Heart right ventricle (tissue), 16 donors: ENCODE results near the gene FDPS. TPM values are rescaled to one million over a fixed set of nuclear protein-coding genes. Genes with fewer than 3 reads are reported as not detected.
"Not testable (repeated sequence)": the region's sequence is repeated elsewhere in the genome, so short reads cannot be mapped to it uniquely, and the experiment has no call there.

Experiments
- ATAC-seq, 8 donors: fragments of 200-7000 bp; cut with Tn5 transposase; one replicate each; pipeline ENCODE4 v1.9.1; 2020; ENCODE audit warnings: mild to moderate bottlenecking in 8 of 8, moderate library complexity in 8 of 8, moderate number of reproducible peaks in 1 of 8
- DNase-seq, 2 donors: peaks; one replicate each; pipeline ENCODE4 v3.0.0-alpha.2; 2020
- H3K27ac ChIP-seq, 10 donors: fragments of 200-600 bp; sonication (generic) in 2 of 10; one replicate each; pipeline versions ENCODE4 v1.5.0 to v1.8.0; 2020 to 2022; ENCODE audit warnings: mild to moderate bottlenecking in 3 of 10
- H3K27me3 ChIP-seq, 7 donors: fragments of 200-600 bp; one replicate each; pipeline ENCODE4 v1.8.0; 2021 to 2022; ENCODE audit warnings: mild to moderate bottlenecking in 2 of 7
- H3K36me3 ChIP-seq, 9 donors: fragments of 200-600 bp; sonication (generic) in 1 of 9; one replicate each; pipeline versions ENCODE4 v1.5.0 to v1.8.0; 2020 to 2022; ENCODE audit warnings: mild to moderate bottlenecking in 2 of 9
- H3K4me1 ChIP-seq, 9 donors: fragments of 200-600 bp; sonication (generic) in 1 of 9; one replicate each; pipeline versions ENCODE4 v1.5.0 to v1.8.0; 2020 to 2022; ENCODE audit warnings: mild to moderate bottlenecking in 4 of 9
- H3K4me3 ChIP-seq, 10 donors: fragments of 200-600 bp; sonication (generic) in 2 of 10; one replicate each; pipeline versions ENCODE4 v1.5.0 to v1.8.0; 2020 to 2022; ENCODE audit warnings: mild to moderate bottlenecking in 7 of 10, moderate library complexity in 2 of 10
- H3K9me3 ChIP-seq, 11 donors: fragments of 200-600 bp in 10 of 11; sonication (generic) in 2 of 11; one replicate each; pipeline versions ENCODE4 v1.5.0 to v1.8.0; 2013 to 2022; ENCODE audit warnings: mild to moderate bottlenecking in 2 of 11, control low read depth in 1 of 11, moderate library complexity in 1 of 11
- WGBS, 2 donors: extraction: QIAGEN DNeasy Blood & Tissue Kit; methylation state at CpG; one replicate each; pipeline ENCODE4 v1.1.7; 2013; ENCODE audit warnings: inconsistent platforms in 1 of 2; 5-methylcytosine and 5-hydroxymethylcytosine counted together
- intact Hi-C, 10 donors: fragments of 100-400 bp; cut with DNase I; formaldehyde crosslinking; loops; one replicate each; pipeline versions ENCODE4 v1.11.1 to v1.14.2; 2022
- polyA plus RNA-seq, 2 donors: library from polyadenylated mRNA; stranded (reverse); fragments of 200-250 nt; gene quantifications; one replicate each; pipeline ENCODE4 v1.2.3, GENCODE V29; 2013
- total RNA-seq, 10 donors: library from RNA; stranded (reverse); fragmentation: NEBNext Ultra II Directional in 3 of 10; extraction: Animal tissue kit (Norgen Biotek cat#: 25700) in 3 of 10; gene quantifications; one replicate each; pipeline versions ENCODE4 v1.2.1 to v1.2.4, GENCODE V29; 2021 to 2023
- TF ChIP-seq, protein P1 (sequence below), 9 donors: fragments of 200-600 bp; sonication (generic) in 2 of 9; IDR thresholded peaks; one replicate each; pipeline versions ENCODE4 v1.5.0 to v1.8.0; 2021 to 2022; ENCODE audit warnings: antibody characterized with exemption in 9 of 9, mild to moderate bottlenecking in 5 of 9, moderate library complexity in 1 of 9
- donor health status: Arrhythmogenic right ventricular cardiomyopathy.
- donor health status: ischemic (EF 13 %, LVEDD 7.1; RV severe dilation, severe dysfunction).
- donor health status: healthy with polysubstance abuse.
- donor health status: DM: no; HTN: yes; CAD: no.
- donor health status: DM: no; HTN: no; CAD: no.
- donor health status: ischemic (EF 25% LVEDD 6.9; RV normal size, moderate dysfunction).
- donor health status: ischemic (EF 25% LVEDD 5.7; RV mildly dilated, moderate dysfunction).
- donor health status: healthy.
- donor health status: DM: yes; HTN: yes; CAD: no.
- donor health status: Ischemic cardiomyopathy.
- donor health status: ischemic (EF 35%, LVEDD 5.7; RV mildly dilated, moderate dysfunction).
- donor health status: nonischemic (EF 11% LVEDD 7.7; RV severe dilation, severe dysfunction).
- donor health status: DM: yes; HTN: yes; CAD: no.
- donor health status: PGD.
- donor health status: ischemic (EF 29% LVEDD 5.4; RV normal size, mild dysfunction).
- donor health status: nonischemic (EF 23%, LVEDD 6.1; RV moderate dilation, normal function).

Gene FDPS
- total and polyA plus RNA-seq, 12 donors: 63.1 to 113 (median 78.1) TPM

DNA sequence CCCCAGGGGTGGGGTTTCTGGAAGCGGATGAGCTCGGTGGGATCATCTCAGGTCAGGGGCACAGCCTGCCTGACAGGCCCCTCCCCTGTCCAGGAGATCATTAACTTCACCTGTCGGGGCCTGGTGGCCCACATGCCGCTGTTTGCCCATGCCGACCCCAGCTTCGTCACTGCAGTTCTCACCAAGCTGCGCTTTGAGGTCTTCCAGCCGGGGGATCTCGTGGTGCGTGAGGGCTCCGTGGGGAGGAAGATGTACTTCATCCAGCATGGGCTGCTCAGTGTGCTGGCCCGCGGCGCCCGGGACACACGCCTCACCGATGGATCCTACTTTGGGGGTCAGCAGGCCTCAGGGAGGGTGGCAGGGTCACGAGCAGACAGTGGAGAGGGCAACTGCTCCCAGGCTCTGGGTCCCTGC, 23.0 kb upstream of the FDPS start:
- Histone ChIP-seq H3K4me3 (no peak overlapping the region), H3K36me3 (no peaks in the 10 kb centered on the region), H3K4me1 (no peaks in the 10 kb centered on the region), H3K27ac (no peak overlapping the region), H3K9me3 (no peaks in the 10 kb centered on the region), H3K27me3 (peaks cover 0 to 2% (median 0%) of the 10 kb centered on the region in 7 donors)
- intact Hi-C loops: no loop called here
- TF ChIP-seq, protein P1, sequence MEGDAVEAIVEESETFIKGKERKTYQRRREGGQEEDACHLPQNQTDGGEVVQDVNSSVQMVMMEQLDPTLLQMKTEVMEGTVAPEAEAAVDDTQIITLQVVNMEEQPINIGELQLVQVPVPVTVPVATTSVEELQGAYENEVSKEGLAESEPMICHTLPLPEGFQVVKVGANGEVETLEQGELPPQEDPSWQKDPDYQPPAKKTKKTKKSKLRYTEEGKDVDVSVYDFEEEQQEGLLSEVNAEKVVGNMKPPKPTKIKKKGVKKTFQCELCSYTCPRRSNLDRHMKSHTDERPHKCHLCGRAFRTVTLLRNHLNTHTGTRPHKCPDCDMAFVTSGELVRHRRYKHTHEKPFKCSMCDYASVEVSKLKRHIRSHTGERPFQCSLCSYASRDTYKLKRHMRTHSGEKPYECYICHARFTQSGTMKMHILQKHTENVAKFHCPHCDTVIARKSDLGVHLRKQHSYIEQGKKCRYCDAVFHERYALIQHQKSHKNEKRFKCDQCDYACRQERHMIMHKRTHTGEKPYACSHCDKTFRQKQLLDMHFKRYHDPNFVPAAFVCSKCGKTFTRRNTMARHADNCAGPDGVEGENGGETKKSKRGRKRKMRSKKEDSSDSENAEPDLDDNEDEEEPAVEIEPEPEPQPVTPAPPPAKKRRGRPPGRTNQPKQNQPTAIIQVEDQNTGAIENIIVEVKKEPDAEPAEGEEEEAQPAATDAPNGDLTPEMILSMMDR (IDR thresholded peaks at IDR 0.05): no peak
- WGBS, 2 donors: 92 to 93% methylated on average over 18 of the region's 18 CpGs
- ATAC-seq: no peak
- DNase-seq: no peak

DNA sequence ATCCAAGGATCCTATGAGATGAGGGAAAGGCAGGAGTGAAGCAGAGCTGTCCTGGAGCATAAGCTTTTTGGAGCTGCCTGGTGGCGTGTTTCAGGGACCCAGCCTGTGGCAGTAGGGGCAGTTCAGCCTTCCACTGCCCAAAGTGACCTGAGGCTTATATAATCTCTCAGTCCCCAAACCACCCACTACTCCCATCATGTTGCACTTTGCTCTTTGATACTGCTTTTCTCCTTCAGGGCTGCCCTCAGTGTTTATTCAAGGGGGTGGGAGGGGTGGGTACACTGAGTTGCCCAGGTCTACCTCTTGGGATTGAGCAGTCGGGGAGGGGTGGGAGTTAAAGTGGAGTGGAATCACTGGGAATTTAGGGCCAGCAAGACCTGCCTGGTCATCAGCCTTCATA, 22.1 kb upstream of the FDPS start:
- H3K4me1 ChIP-seq: no peaks in the 10 kb centered on the region
- H3K27ac ChIP-seq: no peak overlapping the region
- ATAC-seq (no peak), DNase-seq (no peak)
- intact Hi-C loops: no loop called here
- H3K9me3 ChIP-seq: no peaks in the 10 kb centered on the region
- WGBS, 2 donors: 96 to 98% methylated on average over 2 of the region's 2 CpGs
- H3K36me3 ChIP-seq: no peaks in the 10 kb centered on the region
- H3K27me3 ChIP-seq: peaks cover 0 to 2% (median 0%) of the 10 kb centered on the region in 7 donors
- H3K4me3 ChIP-seq: no peak overlapping the region
- TF ChIP-seq, protein P1 (IDR thresholded peaks at IDR 0.05): no peak

DNA sequence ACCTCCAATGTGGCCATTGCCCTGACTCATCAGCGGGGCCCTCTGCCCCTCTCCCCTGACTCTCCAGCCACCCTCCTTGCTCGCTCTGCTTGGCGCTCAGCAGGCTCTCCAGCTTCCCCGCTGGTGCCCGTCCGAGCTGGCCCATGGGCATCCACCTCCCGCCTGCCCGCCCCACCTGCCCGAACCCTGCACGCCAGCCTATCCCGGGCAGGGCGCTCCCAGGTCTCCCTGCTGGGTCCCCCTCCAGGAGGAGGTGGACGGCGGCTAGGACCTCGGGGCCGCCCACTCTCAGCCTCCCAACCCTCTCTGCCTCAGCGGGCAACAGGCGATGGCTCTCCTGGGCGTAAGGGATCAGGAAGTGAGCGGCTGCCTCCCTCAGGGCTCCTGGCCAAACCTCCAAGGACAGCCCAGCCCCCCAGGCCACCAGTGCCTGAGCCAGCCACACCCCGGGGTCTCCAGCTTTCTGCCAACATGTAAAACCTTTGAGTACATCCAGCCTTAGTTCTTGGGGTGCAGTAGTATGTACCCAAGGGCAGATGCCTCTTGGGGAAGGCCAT, 20.6 kb upstream of the FDPS start:
- ATAC-seq (peak in 1 of 8 donors; percentile 19), DNase-seq (no peak)
- Histone ChIP-seq H3K27ac (no peak overlapping the region), H3K4me1 (no peaks in the 10 kb centered on the region), H3K27me3 (peaks cover 0 to 5% (median 0%) of the 10 kb centered on the region in 7 donors), H3K4me3 (no peak overlapping the region), H3K9me3 (no peaks in the 10 kb centered on the region), H3K36me3 (no peaks in the 10 kb centered on the region)
- TF ChIP-seq, protein P1 (IDR thresholded peaks at IDR 0.05): no peak
- intact Hi-C loops: no loop called here
- 89 to 92% methylated on average over 21 of the region's 21 CpGs for WGBS, 2 donors

DNA sequence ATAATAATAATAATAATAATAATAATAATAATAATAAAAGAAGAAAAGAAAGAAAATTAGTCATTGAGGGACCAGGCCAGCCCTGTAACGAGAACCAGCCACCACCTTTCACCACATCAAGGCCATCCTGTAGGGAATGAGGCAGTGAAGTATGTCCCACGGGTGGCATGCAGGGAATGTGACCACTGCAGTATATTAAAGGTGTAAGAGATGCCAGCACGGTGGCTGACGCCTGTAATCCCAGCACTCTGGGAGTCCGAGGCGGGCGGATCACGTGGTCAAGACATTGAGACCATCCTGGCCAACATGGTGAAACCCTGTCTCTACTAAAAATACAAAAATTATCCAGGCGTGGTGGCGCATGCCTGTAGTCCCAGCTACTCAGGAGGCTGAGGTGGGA, 17.7 kb upstream of the FDPS start:
- intact Hi-C loops, DNase-seq, H3K27ac ChIP-seq, H3K4me3 ChIP-seq, H3K36me3 ChIP-seq, H3K9me3 ChIP-seq, ATAC-seq: not testable (repeated sequence)
- peaks cover 2 to 14% (median 6%) of the 10 kb centered on the region in 9 donors for H3K4me1 ChIP-seq
- H3K27me3 ChIP-seq: peaks cover 9 to 34% (median 22%) of the 10 kb centered on the region in 7 donors
- 65 to 70% methylated on average over 10 of the region's 10 CpGs for WGBS, 2 donors

DNA sequence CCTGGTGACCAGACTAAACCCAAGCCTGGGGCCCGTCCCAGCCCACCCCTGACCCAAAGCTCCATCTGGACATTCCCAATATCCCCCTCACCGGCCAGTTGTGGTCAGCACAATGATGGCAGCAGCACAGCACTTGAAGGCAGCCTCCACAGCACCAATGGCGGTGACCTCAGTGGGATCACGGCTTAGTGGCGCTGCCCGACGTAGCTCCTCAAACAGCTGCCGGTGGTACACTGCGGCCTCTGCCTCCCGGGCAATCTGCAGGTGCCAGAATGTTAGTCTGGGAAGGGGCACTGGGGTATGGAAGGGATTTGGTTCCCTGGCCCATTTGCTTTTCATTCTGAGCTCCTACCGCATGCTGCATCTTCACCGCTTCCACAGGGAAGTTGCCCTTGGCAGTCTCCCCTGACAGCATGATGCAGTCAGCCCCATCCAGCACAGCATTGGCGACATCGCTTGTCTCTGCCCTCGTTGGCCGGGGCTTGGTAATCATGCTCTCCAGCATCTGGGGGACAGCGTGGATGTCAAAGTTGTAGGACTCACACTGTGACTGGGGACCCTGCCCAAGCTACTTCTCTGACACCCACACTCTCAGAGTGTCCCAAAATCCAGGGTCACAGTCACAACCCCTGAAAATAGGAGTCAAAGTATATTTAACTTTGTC, 15.4 kb upstream of the FDPS start:
- intact Hi-C loops: no loop called here
- Histone ChIP-seq H3K27ac (no peak overlapping the region), H3K27me3 (peaks cover 9 to 47% (median 33%) of the 10 kb centered on the region in 7 donors), H3K4me3 (no peak overlapping the region), H3K9me3 (no peaks in the 10 kb centered on the region), H3K4me1 (peaks cover 2 to 14% (median 6%) of the 10 kb centered on the region in 9 donors), H3K36me3 (no peaks in the 10 kb centered on the region)
- ATAC-seq (no peak), DNase-seq (no peak)
- TF ChIP-seq, protein P1 (IDR thresholded peaks at IDR 0.05): no peak
- 84 to 86% methylated on average over 17 of the region's 17 CpGs for WGBS, 2 donors
